GM21390 (cell line): ENCODE results near the gene KRTAP10-7.
"Not testable (repeated sequence)": the region's sequence is repeated elsewhere in the genome, so short reads cannot be mapped to it uniquely, and the experiment has no call there.

Experiments used
- ATAC-seq: cut with Tn5 transposase; IDR thresholded peaks from one replicate; pipeline ENCODE4 v1.9.1; 2021; ENCODE audit not compliant: unreplicated experiment

The KRTAP10-7 gene

GRCh38 chr21:44628707-44629391 is 28.5 kb downstream of the KRTAP10-7 start:
- no peak for ATAC-seq

DNA sequence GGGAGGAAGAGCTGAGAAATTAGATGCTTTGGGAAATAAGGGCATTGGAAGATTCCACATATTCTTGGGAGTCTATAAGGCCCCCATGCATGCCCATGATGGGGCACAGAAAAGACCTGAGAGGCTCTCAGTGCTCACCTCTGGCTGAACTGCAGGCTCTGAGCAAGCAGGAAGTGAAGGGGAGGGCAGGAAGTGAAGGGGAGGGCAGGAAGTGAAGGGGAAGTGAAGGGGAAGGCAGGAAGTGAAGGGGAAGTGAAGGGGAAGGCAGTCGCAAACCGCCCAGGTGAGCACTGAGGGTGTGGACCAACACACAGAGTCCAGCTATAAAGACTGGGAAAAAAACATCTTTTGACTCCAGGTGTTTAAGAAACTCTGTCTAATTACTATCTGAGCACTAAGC is 30.0 kb downstream of the KRTAP10-7 start:
- ATAC-seq, result no peak

- no peak for ATAC-seq
These were observed 31.7 kb downstream of the KRTAP10-7 start for GRCh38 chr21:44632067-44632466.

GRCh38 chr21:44636209-44637017 is 36.0 kb downstream of the KRTAP10-7 start:
- ATAC-seq, result no peak

DNA sequence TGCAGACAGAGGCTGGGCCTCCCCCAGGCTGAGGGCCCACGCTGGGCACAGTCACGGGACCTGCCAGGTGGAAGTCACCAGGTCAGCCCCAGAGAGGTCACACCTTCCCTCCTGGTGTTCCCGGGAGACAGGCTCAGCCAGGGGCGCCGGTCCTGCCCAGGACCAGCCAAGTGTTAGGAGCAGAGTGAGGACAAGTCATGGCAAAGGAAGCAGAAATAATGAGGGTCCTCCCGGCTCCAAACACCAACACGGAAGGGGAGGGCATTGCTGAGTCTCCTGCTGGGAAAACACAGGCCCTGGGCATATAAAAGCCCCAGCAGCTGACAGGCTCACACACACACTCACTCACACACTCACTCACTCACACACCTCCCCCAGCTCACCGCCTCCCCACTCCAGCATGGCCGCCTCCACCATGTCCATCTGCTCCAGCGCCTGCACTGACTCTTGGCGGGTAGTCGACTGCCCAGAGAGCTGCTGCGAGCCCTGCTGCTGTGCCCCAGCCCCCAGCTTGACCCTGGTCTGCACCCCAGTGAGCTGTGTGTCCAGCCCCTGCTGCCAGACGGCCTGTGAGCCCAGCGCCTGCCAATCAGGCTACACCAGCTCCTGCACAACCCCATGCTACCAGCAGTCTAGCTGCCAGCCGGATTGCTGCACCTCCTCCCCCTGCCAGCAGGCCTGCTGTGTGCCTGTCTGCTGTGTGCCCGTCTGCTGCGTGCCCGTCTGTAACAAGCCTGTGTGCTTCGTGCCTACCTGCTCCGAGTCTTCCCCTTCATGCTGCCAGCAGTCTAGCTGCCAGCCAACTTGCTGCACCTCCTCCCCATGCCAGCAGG is 36.8 kb downstream of the KRTAP10-7 start, which contains the start of gene KRTAP10-10:
Gene KRTAP10-10 (plus strand): TSS at position 339 of the 833 bp plus-strand sequence. CDS start 62 bp downstream, at position 401.
- no peak for ATAC-seq

GRCh38 chr21:44637851-44638348 is 37.5 kb downstream of the KRTAP10-7 start:
- not testable (repeated sequence) for ATAC-seq

GRCh38 chr21:44638506-44639330 is 38.3 kb downstream of the KRTAP10-7 start:
- ATAC-seq, result not testable (repeated sequence)

GRCh38 chr21:44639331-44639655 is 38.9 kb downstream of the KRTAP10-7 start:
- ATAC-seq, result no peak

GRCh38 chr21:44640761-44641160 is 40.4 kb downstream of the KRTAP10-7 start:
- ATAC-seq, result no peak

- no peak for ATAC-seq
These were observed 43.4 kb downstream of the KRTAP10-7 start for GRCh38 chr21:44643741-44644310.

GRCh38 chr21:44644878-44645277 is 44.5 kb downstream of the KRTAP10-7 start:
- ATAC-seq, result no peak

DNA sequence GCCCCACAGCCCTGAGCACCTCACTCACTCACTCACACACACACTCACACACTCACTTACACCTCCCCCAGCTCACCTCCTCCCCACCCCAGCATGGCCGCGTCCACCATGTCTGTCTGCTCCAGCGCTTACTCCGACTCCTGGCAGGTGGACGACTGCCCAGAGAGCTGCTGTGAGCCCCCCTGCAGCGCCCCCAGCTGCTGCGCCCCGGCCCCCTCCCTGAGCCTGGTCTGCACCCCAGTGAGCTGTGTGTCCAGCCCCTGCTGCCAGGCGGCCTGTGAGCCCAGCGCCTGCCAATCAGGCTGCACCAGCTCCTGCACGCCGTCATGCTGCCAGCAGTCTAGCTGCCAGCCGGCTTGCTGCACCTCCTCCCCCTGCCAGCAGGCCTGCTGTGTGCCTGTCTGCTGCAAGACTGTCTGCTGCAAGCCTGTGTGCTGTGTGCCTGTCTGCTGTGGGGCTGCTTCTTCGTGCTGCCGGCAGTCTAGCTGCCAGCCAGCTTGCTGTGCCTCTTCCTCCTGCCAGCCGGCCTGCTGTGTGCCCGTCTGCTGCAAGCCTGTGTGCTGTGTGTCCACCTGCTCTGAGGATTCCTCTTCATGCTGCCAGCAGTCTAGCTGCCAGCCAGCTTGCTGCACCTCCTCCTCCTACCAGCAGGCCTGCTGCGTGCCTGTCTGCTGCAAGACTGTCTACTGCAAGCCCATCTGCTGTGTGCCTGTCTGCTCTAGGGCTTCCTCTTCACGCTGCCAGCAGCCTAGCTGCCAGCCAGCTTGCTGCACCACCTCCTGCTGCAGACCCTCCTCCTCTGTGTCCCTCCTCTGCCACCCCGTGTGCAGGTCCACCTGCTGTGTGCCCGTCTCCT is 46.2 kb downstream of the KRTAP10-7 start, which contains the start of gene KRTAP10-11:
Gene KRTAP10-11 (plus strand): TSS at position 49 of the 856 bp plus-strand sequence. CDS start 45 bp downstream, at position 94.
- ATAC-seq, result not testable (repeated sequence)

DNA sequence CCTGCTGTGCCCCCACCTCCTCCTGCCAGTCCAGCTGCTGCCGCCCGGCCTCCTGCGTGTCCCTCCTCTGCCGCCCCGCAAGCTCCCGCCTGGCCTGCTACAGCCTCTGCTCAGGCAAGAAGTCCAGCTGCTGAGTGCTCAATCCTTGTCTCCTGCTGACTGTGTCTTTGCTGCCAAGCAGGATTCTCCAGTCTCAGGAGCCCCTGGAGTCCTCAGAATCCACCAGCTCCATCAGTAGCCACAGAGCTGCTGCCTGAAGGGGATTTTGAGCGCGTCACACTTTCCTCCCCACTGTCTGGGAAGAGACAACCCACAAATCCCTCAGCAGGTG is 46.8 kb downstream of the KRTAP10-7 start:
- ATAC-seq, result no peak

GRCh38 chr21:44648557-44649311 is 48.3 kb downstream of the KRTAP10-7 start:
- no peak for ATAC-seq

- no peak for ATAC-seq
These were observed 49.2 kb downstream of the KRTAP10-7 start for GRCh38 chr21:44649521-44650100.

DNA sequence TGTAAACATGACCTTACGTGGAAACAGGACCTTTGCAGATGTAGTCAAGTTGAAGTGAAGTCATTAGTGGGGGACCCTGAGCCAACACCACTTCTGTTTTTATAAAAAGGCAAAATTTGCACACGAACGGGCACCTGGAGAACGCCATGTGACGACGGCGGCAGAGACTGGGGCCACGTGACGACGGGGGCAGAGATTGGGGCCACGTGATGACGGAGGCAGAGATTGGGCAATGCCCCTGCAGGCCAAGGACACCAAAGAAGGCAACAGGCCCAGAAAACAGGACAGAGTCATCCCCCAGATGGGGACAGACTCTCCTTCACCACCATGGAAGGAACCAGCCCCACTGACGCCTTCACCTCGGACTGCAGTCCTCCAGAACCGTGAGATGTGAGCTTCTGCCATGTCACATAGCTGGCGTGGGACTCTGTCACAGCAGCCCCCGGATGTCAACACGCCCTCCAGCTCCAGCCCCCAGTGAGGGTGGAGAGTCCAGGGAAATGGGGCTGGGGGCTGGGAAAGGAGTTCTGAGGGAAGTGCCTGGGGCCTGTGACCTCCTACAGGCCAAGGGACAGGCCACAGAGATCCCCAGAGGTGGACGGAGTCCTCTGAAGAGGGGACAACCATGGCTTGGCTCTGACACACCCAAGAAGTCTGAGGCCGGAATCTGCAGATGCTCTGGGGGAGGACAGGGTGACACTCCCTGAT is 50.0 kb downstream of the KRTAP10-7 start:
- ATAC-seq, result no peak

GRCh38 chr21:44650973-44651675 is 50.7 kb downstream of the KRTAP10-7 start:
- ATAC-seq, result no peak
